ENCODE data around the gene COMMD9.

DNA sequence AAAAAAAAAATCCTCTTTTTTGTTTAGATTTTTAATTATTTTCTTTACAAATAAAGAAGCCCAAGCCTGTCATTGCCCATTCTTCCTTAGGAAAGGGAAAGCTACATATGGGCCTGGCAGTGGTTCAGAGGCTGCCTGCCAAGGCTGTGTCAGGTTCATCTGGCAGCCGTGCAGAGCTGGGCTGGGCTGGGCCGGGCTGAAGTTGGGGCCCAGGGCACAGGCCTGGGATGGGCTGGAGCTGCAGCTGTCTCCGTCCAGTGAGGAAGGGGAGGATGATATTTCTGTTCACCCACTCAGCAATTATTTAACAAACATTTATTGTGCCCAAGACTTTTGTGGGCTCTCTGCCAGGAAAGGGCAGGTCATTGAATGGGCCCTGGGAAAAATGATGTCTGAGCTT is 11.4 kb upstream of the COMMD9 start:
- TF ChIP-seq MYC (IDR thresholded peaks at IDR 0.05; ENCODE audit: low read depth, low read length) = no peak
- TF ChIP-seq, protein P1, sequence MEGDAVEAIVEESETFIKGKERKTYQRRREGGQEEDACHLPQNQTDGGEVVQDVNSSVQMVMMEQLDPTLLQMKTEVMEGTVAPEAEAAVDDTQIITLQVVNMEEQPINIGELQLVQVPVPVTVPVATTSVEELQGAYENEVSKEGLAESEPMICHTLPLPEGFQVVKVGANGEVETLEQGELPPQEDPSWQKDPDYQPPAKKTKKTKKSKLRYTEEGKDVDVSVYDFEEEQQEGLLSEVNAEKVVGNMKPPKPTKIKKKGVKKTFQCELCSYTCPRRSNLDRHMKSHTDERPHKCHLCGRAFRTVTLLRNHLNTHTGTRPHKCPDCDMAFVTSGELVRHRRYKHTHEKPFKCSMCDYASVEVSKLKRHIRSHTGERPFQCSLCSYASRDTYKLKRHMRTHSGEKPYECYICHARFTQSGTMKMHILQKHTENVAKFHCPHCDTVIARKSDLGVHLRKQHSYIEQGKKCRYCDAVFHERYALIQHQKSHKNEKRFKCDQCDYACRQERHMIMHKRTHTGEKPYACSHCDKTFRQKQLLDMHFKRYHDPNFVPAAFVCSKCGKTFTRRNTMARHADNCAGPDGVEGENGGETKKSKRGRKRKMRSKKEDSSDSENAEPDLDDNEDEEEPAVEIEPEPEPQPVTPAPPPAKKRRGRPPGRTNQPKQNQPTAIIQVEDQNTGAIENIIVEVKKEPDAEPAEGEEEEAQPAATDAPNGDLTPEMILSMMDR (IDR thresholded peaks at IDR 0.05; ENCODE audit: low read depth, low read length) = no peak
- TF ChIP-seq POLR2A (IDR thresholded peaks at IDR 0.05; ENCODE audit: extremely low read depth, insufficient read length) = no peak

All from NB4 (cell line).